Caco-2 (cell line): Measurements from ENCODE around the gene TTC38. TPM values are rescaled to one million over a fixed set of nuclear protein-coding genes. Genes with fewer than 3 reads are reported as not detected.

Experiments
- BruUV-seq: library from RNA; stranded (reverse); fragments of 400-500 nt; replicated peaks from 2 replicates; lab custom pipeline; 2021; lab: Mats Ljungman, UMichigan
- CTCF ChIA-PET: fragments of 300-600 bp; sonication (Branson Sonifier 250); formaldehyde crosslinking; loops from one replicate; lab custom pipeline; 2022; ENCODE audit warnings: antibody characterized with exemption; lab: Charles Lee
- POLR2A ChIA-PET: fragments of 300-600 bp; sonication (Branson Sonifier 250); formaldehyde crosslinking; loops from one replicate; lab custom pipeline; 2022; ENCODE audit warnings: antibody characterized with exemption; lab: Charles Lee
- DNase-seq, 2 experiments: peaks; one replicate each; pipeline versions ENCODE4 v3.0.0 to v3.0.0-alpha.2; 2020 to 2022
- H3K27me3 ChIP-seq: replicated peaks from 2 replicates; pipeline ENCODE4 v1.6.0; 2011; ENCODE audit warnings: low read length; ENCODE audit not compliant: control insufficient read depth, insufficient read depth
- H3K36me3 ChIP-seq: 2 replicates; pipeline ENCODE4 v1.5.1; 2011; ENCODE audit warnings: low read length; ENCODE audit not compliant: control insufficient read depth, insufficient read depth
- H3K4me1 ChIP-seq: fragments of 250-450 bp; sonication (Bioruptor Pico); 2 replicates; pipeline ENCODE4 v1.5.1; 2020; ENCODE audit warnings: mild to moderate bottlenecking
- H3K4me3 ChIP-seq: 2 replicates; pipeline ENCODE4 v1.5.1; 2011; ENCODE audit warnings: low read depth, mild to moderate bottlenecking, control low read depth, low read length
- H3K9me3 ChIP-seq: fragments of 250-450 bp; sonication (Bioruptor Pico); 2 replicates; pipeline ENCODE4 v1.5.1; 2020; ENCODE audit warnings: mild to moderate bottlenecking, moderate library complexity
- H3K27ac Mint-ChIP-seq: one replicate; pipeline ENCODE4 v1.8.0; 2022; ENCODE audit warnings: mixed read lengths; ENCODE audit not compliant: unreplicated experiment
- H3K27me3 Mint-ChIP-seq: one replicate; pipeline ENCODE4 v1.8.0; 2022; ENCODE audit warnings: mixed read lengths; ENCODE audit not compliant: insufficient read depth, unreplicated experiment
- H3K36me3 Mint-ChIP-seq: one replicate; pipeline ENCODE4 v1.8.0; 2022; ENCODE audit warnings: mild to moderate bottlenecking, mixed read lengths; ENCODE audit not compliant: insufficient read depth, unreplicated experiment
- H3K4me1 Mint-ChIP-seq: one replicate; pipeline ENCODE4 v1.8.0; 2022; ENCODE audit warnings: low read depth, mixed read lengths; ENCODE audit not compliant: unreplicated experiment
- H3K4me3 Mint-ChIP-seq: one replicate; pipeline ENCODE4 v1.8.0; 2022; ENCODE audit warnings: mild to moderate bottlenecking, moderate library complexity, mixed read lengths; ENCODE audit not compliant: unreplicated experiment
- H3K9me3 Mint-ChIP-seq: one replicate; pipeline ENCODE4 v1.8.0; 2022; ENCODE audit warnings: mixed read lengths; ENCODE audit not compliant: unreplicated experiment
- CTCF ChIP-seq, 2 experiments: fragments of 200-600 bp in 1 of 2; IDR thresholded peaks; 1 replicate in 1 of 2; 2 replicates in 1 of 2; pipeline versions ENCODE4 v1.5.1 to v1.8.0; 2011 to 2022; ENCODE audit warnings: antibody characterized with exemption in 1 of 2, control low read depth in 1 of 2, inconsistent platforms in 1 of 2, low read depth in 1 of 2, low read length in 1 of 2, mild to moderate bottlenecking in 1 of 2, moderate library complexity in 1 of 2; ENCODE audit not compliant: insufficient read depth in 1 of 2, severe bottlenecking in 1 of 2, unreplicated experiment in 1 of 2
- intact Hi-C: fragments of 100-400 bp; cut with micrococcal nuclease; formaldehyde crosslinking; loops from one replicate; pipeline ENCODE4 v1.10.0; 2022; ENCODE audit not compliant: unreplicated experiment
- total RNA-seq: library from RNA; stranded (reverse); gene quantifications from 2 replicates; pipeline ENCODE4 v1.2.3, GENCODE V29; 2022

Gene TTC38
- total RNA-seq, 1 experiment from 2014 or later, result 44.5 TPM

DNA sequence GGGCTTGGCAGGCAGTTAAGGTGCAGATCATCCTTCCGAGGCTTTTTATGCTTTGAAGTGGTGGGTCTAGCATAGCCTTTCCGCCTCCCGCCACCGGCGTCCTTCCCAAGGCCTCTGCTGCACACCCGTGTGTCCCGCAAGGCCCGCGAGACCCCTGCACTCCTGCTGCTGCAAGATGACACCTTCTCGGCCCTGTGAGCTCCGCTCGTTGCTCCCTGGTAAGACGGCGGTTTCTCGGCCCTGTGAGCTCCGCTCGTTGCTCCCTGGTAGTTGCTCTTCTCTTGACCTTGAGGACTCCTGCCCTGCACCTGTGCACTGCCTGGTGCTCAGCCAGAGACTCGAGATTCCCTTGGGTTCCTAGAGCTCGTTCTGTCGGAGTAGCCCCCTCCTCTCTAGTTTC lies 49.8 kb downstream of the TTC38 start:
- Mint-ChIP-seq H3K27me3 (no peaks in the 10 kb centered on the region), H3K4me1 (no peaks in the 10 kb centered on the region), H3K27ac (no peak overlapping the region), H3K9me3 (no peaks in the 10 kb centered on the region), H3K36me3 (peaks cover 49% of the 10 kb centered on the region), H3K4me3 (no peak overlapping the region)
- Histone ChIP-seq H3K4me1 (no peaks in the 10 kb centered on the region), H3K36me3 (no peaks in the 10 kb centered on the region; the same call in none of the 2 replicates), H3K9me3 (no peaks in the 10 kb centered on the region), H3K27me3 (no peaks in the 10 kb centered on the region), H3K4me3 (no peak overlapping the region)
- intact Hi-C loops, result no loop called here
- CTCF ChIA-PET, result interaction anchor here (0.7 kb wide), 1 partner anchor 206 kb away, joined by 3 read pairs; no protein-coding TSS in a partner anchor
- POLR2A ChIA-PET, result no interaction called here
- BruUV-seq, result no TSS peak
- DNase-seq, result no peak
- no peak for TF ChIP-seq CTCF (IDR thresholded peaks at IDR 0.05; ENCODE audit: insufficient read depth in 1 of 2, low read depth in 1 of 2, low read length in 1 of 2, severe bottlenecking in 1 of 2, unreplicated experiment in 1 of 2)

- Histone ChIP-seq H3K4me1 (no peaks in the 10 kb centered on the region), H3K9me3 (no peaks in the 10 kb centered on the region), H3K4me3 (no peak overlapping the region), H3K27me3 (no peaks in the 10 kb centered on the region), H3K36me3 (no peaks in the 10 kb centered on the region; the same call in none of the 2 replicates)
- Mint-ChIP-seq H3K27me3 (no peaks in the 10 kb centered on the region), H3K4me3 (no peak overlapping the region), H3K36me3 (peaks cover 58% of the 10 kb centered on the region), H3K4me1 (no peaks in the 10 kb centered on the region), H3K9me3 (no peaks in the 10 kb centered on the region), H3K27ac (no peak overlapping the region)
- intact Hi-C loops, result no loop called here
- POLR2A ChIA-PET, result no interaction called here
- DNase-seq, result no peak
- CTCF ChIA-PET, result interaction anchor here (1.1 kb wide), 1 partner anchor 204 kb away, joined by 4 read pairs; no protein-coding TSS in a partner anchor
- TF ChIP-seq CTCF (IDR thresholded peaks at IDR 0.05; ENCODE audit: insufficient read depth in 1 of 2, low read depth in 1 of 2, low read length in 1 of 2, severe bottlenecking in 1 of 2, unreplicated experiment in 1 of 2), result no peak
- no TSS peak for BruUV-seq
Observed at GRCh38 chr22:46318576-46318975, 50.8 kb downstream of the TTC38 start.

- H3K9me3 Mint-ChIP-seq, result no peaks in the 10 kb centered on the region
- H3K27me3 Mint-ChIP-seq, result no peaks in the 10 kb centered on the region
- Histone ChIP-seq H3K36me3 (no peaks in the 10 kb centered on the region; the same call in none of the 2 replicates), H3K9me3 (no peaks in the 10 kb centered on the region), H3K4me1 (no peaks in the 10 kb centered on the region), H3K27me3 (no peaks in the 10 kb centered on the region), H3K4me3 (no peak overlapping the region)
- no TSS peak for BruUV-seq
- peaks cover 63% of the 10 kb centered on the region for H3K36me3 Mint-ChIP-seq
- CTCF ChIA-PET, result interaction anchor here (1.1 kb wide), 1 partner anchor 205 kb away, joined by 4 read pairs; no protein-coding TSS in a partner anchor
- H3K4me1 Mint-ChIP-seq, result no peaks in the 10 kb centered on the region
- intact Hi-C loops, result no loop called here
- H3K4me3 Mint-ChIP-seq, result no peak overlapping the region
- POLR2A ChIA-PET, result no interaction called here
- no peak for DNase-seq
- H3K27ac Mint-ChIP-seq, result no peak overlapping the region
- TF ChIP-seq CTCF (IDR thresholded peaks at IDR 0.05; ENCODE audit: insufficient read depth in 1 of 2, low read depth in 1 of 2, low read length in 1 of 2, severe bottlenecking in 1 of 2, unreplicated experiment in 1 of 2), result no peak
Observed at GRCh38 chr22:46319319-46319718, 51.5 kb downstream of the TTC38 start.
